ENCODE results near the gene SLC9A9. TPM values are rescaled to one million over a fixed set of nuclear protein-coding genes. Genes with fewer than 3 reads are reported as not detected.

The SLC9A9 gene
- total RNA-seq, 2 experiments from 2014 or later, result 12.2 TPM

- CTCF ChIA-PET, result interaction anchor here (0.7 kb wide), 1 partner anchor 886 kb away, joined by 3 read pairs; no protein-coding TSS in a partner anchor
Observed at GRCh38 chr3:143384076-143384475, 464.2 kb downstream of the SLC9A9 start.

GRCh38 chr3:143383421-143383820 lies 464.8 kb downstream of the SLC9A9 start:
- ATAC-seq (ENCODE audit: poor library complexity) (no peak), DNase-seq (no peak)
- no peaks in the 10 kb centered on the region for H3K27me3 ChIP-seq (ENCODE audit: control insufficient read depth in 1 of 2, insufficient read depth in 2 of 2, low read length in 2 of 2)
- no peaks in the 10 kb centered on the region for H3K9me3 ChIP-seq (ENCODE audit: control insufficient read depth in 1 of 2, insufficient read depth in 1 of 2, low read length in 2 of 2)
- TF ChIP-seq, protein P1, sequence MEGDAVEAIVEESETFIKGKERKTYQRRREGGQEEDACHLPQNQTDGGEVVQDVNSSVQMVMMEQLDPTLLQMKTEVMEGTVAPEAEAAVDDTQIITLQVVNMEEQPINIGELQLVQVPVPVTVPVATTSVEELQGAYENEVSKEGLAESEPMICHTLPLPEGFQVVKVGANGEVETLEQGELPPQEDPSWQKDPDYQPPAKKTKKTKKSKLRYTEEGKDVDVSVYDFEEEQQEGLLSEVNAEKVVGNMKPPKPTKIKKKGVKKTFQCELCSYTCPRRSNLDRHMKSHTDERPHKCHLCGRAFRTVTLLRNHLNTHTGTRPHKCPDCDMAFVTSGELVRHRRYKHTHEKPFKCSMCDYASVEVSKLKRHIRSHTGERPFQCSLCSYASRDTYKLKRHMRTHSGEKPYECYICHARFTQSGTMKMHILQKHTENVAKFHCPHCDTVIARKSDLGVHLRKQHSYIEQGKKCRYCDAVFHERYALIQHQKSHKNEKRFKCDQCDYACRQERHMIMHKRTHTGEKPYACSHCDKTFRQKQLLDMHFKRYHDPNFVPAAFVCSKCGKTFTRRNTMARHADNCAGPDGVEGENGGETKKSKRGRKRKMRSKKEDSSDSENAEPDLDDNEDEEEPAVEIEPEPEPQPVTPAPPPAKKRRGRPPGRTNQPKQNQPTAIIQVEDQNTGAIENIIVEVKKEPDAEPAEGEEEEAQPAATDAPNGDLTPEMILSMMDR (IDR thresholded peaks at IDR 0.05), result no peak
- peaks cover 3% of the 10 kb centered on the region for H3K36me3 ChIP-seq (ENCODE audit: insufficient read depth, low read length)
- Mint-ChIP-seq H3K4me1 (ENCODE audit: low read depth) (peaks cover 3% of the 10 kb centered on the region), H3K27me3 (no peaks in the 10 kb centered on the region), H3K4me3 (no peak overlapping the region), H3K36me3 (ENCODE audit: low read depth) (peaks cover 11% of the 10 kb centered on the region), H3K27ac (no peak overlapping the region), H3K9me3 (no peaks in the 10 kb centered on the region)
- CTCF ChIA-PET, result interaction anchor here (0.7 kb wide), 1 partner anchor 887 kb away, joined by 3 read pairs; no protein-coding TSS in a partner anchor
- no peak overlapping the region for H3K27ac ChIP-seq (ENCODE audit: low read depth in 1 of 2, low read length in 2 of 2)
- H3K4me3 ChIP-seq (ENCODE audit: low read length), result no peak overlapping the region
- intact Hi-C loops (cut with DNase I, micrococcal nuclease), result no loop called here
- H3K4me1 ChIP-seq (ENCODE audit: insufficient read depth, low read length), result no peaks in the 10 kb centered on the region
- POLR2A ChIA-PET, result no interaction called here

More at GRCh38 chr3:143384076-143384475, 464.2 kb downstream of the SLC9A9 start:
- no peak overlapping the region for H3K4me3 Mint-ChIP-seq
- no peaks in the 10 kb centered on the region for H3K4me1 ChIP-seq (ENCODE audit: insufficient read depth, low read length)
- peaks cover 11% of the 10 kb centered on the region for H3K36me3 Mint-ChIP-seq (ENCODE audit: low read depth)
- no peak overlapping the region for H3K27ac ChIP-seq (ENCODE audit: low read depth in 1 of 2, low read length in 2 of 2)
- peaks cover 3% of the 10 kb centered on the region for H3K36me3 ChIP-seq (ENCODE audit: insufficient read depth, low read length)
- no peak for DNase-seq
- POLR2A ChIA-PET, result no interaction called here
- H3K27ac Mint-ChIP-seq, result no peak overlapping the region
- intact Hi-C loops (cut with DNase I, micrococcal nuclease), result no loop called here
- TF ChIP-seq, protein P1 (IDR thresholded peaks at IDR 0.05), result no peak
- no peaks in the 10 kb centered on the region for H3K27me3 ChIP-seq (ENCODE audit: control insufficient read depth in 1 of 2, insufficient read depth in 2 of 2, low read length in 2 of 2)
- no peaks in the 10 kb centered on the region for H3K4me1 Mint-ChIP-seq (ENCODE audit: low read depth)
- no peaks in the 10 kb centered on the region for H3K9me3 ChIP-seq (ENCODE audit: control insufficient read depth in 1 of 2, insufficient read depth in 1 of 2, low read length in 2 of 2)
- H3K4me3 ChIP-seq (ENCODE audit: low read length), result no peak overlapping the region
- no peaks in the 10 kb centered on the region for H3K27me3 Mint-ChIP-seq
- no peaks in the 10 kb centered on the region for H3K9me3 Mint-ChIP-seq
- no peak for ATAC-seq (ENCODE audit: poor library complexity)

DNA sequence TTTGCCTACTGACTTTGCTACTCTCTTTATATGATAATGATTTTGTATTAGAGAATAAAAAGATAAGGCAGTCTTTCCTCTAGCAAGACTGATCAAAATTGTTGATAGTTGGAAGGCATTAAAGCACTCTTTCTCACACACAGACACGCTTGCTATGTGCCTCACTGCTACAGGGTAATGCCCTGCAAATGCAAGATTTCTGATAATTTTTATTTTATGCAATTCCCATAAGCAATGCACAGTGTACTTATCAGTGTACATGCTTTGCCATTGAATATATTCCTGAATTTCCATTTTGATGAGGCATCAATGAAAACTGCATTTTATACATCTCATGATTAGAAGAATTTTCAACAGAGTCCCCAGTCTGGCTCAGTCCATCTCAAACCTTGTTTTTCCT lies 465.5 kb downstream of the SLC9A9 start:
- peaks cover 11% of the 10 kb centered on the region for H3K36me3 Mint-ChIP-seq (ENCODE audit: low read depth)
- TF ChIP-seq, protein P1 (IDR thresholded peaks at IDR 0.05), result no peak
- ATAC-seq (ENCODE audit: poor library complexity), result no peak
- intact Hi-C loops (cut with DNase I, micrococcal nuclease), result no loop called here
- no peaks in the 10 kb centered on the region for H3K9me3 Mint-ChIP-seq
- H3K4me1 ChIP-seq (ENCODE audit: insufficient read depth, low read length), result no peaks in the 10 kb centered on the region
- H3K4me1 Mint-ChIP-seq (ENCODE audit: low read depth), result peaks cover 9% of the 10 kb centered on the region
- H3K36me3 ChIP-seq (ENCODE audit: insufficient read depth, low read length), result peaks cover 3% of the 10 kb centered on the region
- ChIA-PET POLR2A (no interaction called here), CTCF (no interaction called here)
- H3K4me3 Mint-ChIP-seq, result no peak overlapping the region
- H3K27me3 ChIP-seq (ENCODE audit: control insufficient read depth in 1 of 2, insufficient read depth in 2 of 2, low read length in 2 of 2), result no peaks in the 10 kb centered on the region
- H3K9me3 ChIP-seq (ENCODE audit: control insufficient read depth in 1 of 2, insufficient read depth in 1 of 2, low read length in 2 of 2), result no peaks in the 10 kb centered on the region
- no peak overlapping the region for H3K4me3 ChIP-seq (ENCODE audit: low read length)
- H3K27ac Mint-ChIP-seq, result no peak overlapping the region
- no peaks in the 10 kb centered on the region for H3K27me3 Mint-ChIP-seq
- no peak overlapping the region for H3K27ac ChIP-seq (ENCODE audit: low read depth in 1 of 2, low read length in 2 of 2)
- DNase-seq, result no peak

Data from CD4-positive, alpha-beta T cell (primary cell).